Natural killer cell (primary cell): Measurements from ENCODE around the gene DTNB. TPM values are rescaled to one million over a fixed set of nuclear protein-coding genes. Genes with fewer than 3 reads are reported as not detected.
A peak's percentile ranks its signal among the peaks of the same experiment; 100 is the strongest.

ENCODE experiments used
- ATAC-seq, 3 donors: fragments of 150-1000 bp in 2 of 3; fragments of 200-7000 bp in 1 of 3; cut with Tn5 transposase; 1 replicate in 1 of 3; 2 replicates in 2 of 3; pipeline ENCODE4 v1.10.0; 2021; ENCODE audit warnings: mild to moderate bottlenecking in 2 of 3, moderate library complexity in 2 of 3
- DNase-seq, 2 donors: peaks; one replicate each; pipeline versions ENCODE4 v3.0.0 to v3.0.0-alpha.2; 2013 to 2021; ENCODE audit warnings: mixed read lengths in 1 of 2
- H3K27ac ChIP-seq: one replicate; pipeline ENCODE4 v1.5.1; 2013; ENCODE audit warnings: mild to moderate bottlenecking, low read length
- H3K27me3 ChIP-seq: one replicate; pipeline ENCODE4 v1.6.1; 2013; ENCODE audit warnings: low read length; ENCODE audit not compliant: control insufficient read depth, insufficient read depth
- H3K36me3 ChIP-seq: one replicate; pipeline ENCODE4 v1.6.1; 2013; ENCODE audit warnings: low read length; ENCODE audit not compliant: control insufficient read depth, insufficient read depth
- H3K4me1 ChIP-seq: one replicate; pipeline ENCODE4 v1.6.1; 2013; ENCODE audit warnings: low read length; ENCODE audit not compliant: control insufficient read depth, insufficient read depth
- H3K4me3 ChIP-seq: one replicate; pipeline ENCODE4 v1.5.1; 2013; ENCODE audit warnings: low read length
- H3K9me3 ChIP-seq: one replicate; pipeline ENCODE4 v1.6.1; 2013; ENCODE audit warnings: low read length; ENCODE audit not compliant: control insufficient read depth, insufficient read depth
- H3K27ac Mint-ChIP-seq, 2 donors: one replicate each; pipeline ENCODE4 v1.8.0; 2022; ENCODE audit warnings: mild to moderate bottlenecking in 2 of 2, mixed read lengths in 2 of 2, moderate library complexity in 1 of 2
- H3K27me3 Mint-ChIP-seq, 2 donors: one replicate each; pipeline ENCODE4 v1.8.0; 2022; ENCODE audit warnings: low read depth in 2 of 2, mixed read lengths in 2 of 2
- H3K36me3 Mint-ChIP-seq: one replicate; pipeline ENCODE4 v1.8.0; 2022; ENCODE audit warnings: mixed read lengths
- H3K4me1 Mint-ChIP-seq, 2 donors: one replicate each; pipeline ENCODE4 v1.8.0; 2022; ENCODE audit warnings: mixed read lengths in 2 of 2
- H3K4me3 Mint-ChIP-seq: one replicate; pipeline ENCODE4 v1.8.0; 2022; ENCODE audit warnings: mild to moderate bottlenecking, moderate library complexity, mixed read lengths
- H3K9me3 Mint-ChIP-seq, 2 donors: one replicate each; pipeline ENCODE4 v1.8.0; 2022; ENCODE audit warnings: mixed read lengths in 2 of 2
- CTCF ChIP-seq: fragments of 200-600 bp; IDR thresholded peaks from one replicate; pipeline ENCODE4 v1.8.0; 2022; ENCODE audit warnings: antibody characterized with exemption
- WGBS: methylation state at CpG from one replicate; pipeline ENCODE4 v1.1.7; 2013; ENCODE audit warnings: missing lambda C conversion rate; ENCODE audit not compliant: insufficient coverage; 5-methylcytosine and 5-hydroxymethylcytosine counted together
- intact Hi-C: fragments of 100-400 bp; cut with micrococcal nuclease; formaldehyde crosslinking; loops from one replicate; pipeline ENCODE4 v1.14.2; 2022
- total RNA-seq, 4 donors: library from RNA; stranded (reverse); fragments of 120-200 nt in 1 of 4; gene quantifications; one replicate each; pipeline versions ENCODE4 v1.2.3 to v1.2.4, GENCODE V29; 2013 to 2022

The DTNB gene
- total RNA-seq, 3 donors from 2014 or later (not counting 1 experiment from before 2014, with no cell fraction given): 20.8 to 33.7 (median 23.6) TPM

- Histone ChIP-seq H3K27ac (peak overlapping the region; percentile 93), H3K4me3 (peak overlapping the region; percentile 74), H3K9me3 (no peaks in the 10 kb centered on the region), H3K36me3 (no peaks in the 10 kb centered on the region), H3K4me1 (peaks cover 21% of the 10 kb centered on the region), H3K27me3 (no peaks in the 10 kb centered on the region)
- Mint-ChIP-seq H3K4me3 (peak overlapping the region; percentile 94), H3K4me1 (peaks cover 26 to 33% of the 10 kb centered on the region in 2 donors), H3K9me3 (no peaks in the 10 kb centered on the region), H3K27ac (peak overlapping the region; percentile 94 to 96), H3K36me3 (no peaks in the 10 kb centered on the region), H3K27me3 (no peaks in the 10 kb centered on the region)
- no peak for DNase-seq
- WGBS: 58% methylated on average over 34 of the region's 34 CpGs
- no peak for TF ChIP-seq CTCF
- ATAC-seq: no peak
- intact Hi-C loops: loop anchor here (1.0 to 10.0 kb wide), 5 partner anchors 16 to 313 kb away; partner anchors contain the start of gene DTNB
Measured at GRCh38 chr2:25361261-25362048, 311.9 kb downstream of the DTNB start.

- Histone ChIP-seq H3K27me3 (no peaks in the 10 kb centered on the region), H3K27ac (no peak overlapping the region), H3K9me3 (no peaks in the 10 kb centered on the region), H3K4me3 (no peak overlapping the region), H3K36me3 (no peaks in the 10 kb centered on the region), H3K4me1 (peaks cover 21% of the 10 kb centered on the region)
- Mint-ChIP-seq H3K27ac (no peak overlapping the region), H3K4me1 (peaks cover 19 to 20% of the 10 kb centered on the region in 2 donors), H3K9me3 (no peaks in the 10 kb centered on the region), H3K27me3 (peaks cover 0 to 5% of the 10 kb centered on the region in 2 donors), H3K4me3 (no peak overlapping the region), H3K36me3 (no peaks in the 10 kb centered on the region)
- ATAC-seq: no peak
- no peak for TF ChIP-seq CTCF
- no peak for DNase-seq
- intact Hi-C loops: no loop called here
- 87% methylated on average over 8 of the region's 8 CpGs for WGBS
Measured at GRCh38 chr2:25358836-25359235, 314.5 kb downstream of the DTNB start.

GRCh38 chr2:25358249-25358815 lies 315.0 kb downstream of the DTNB start:
- H3K4me3 Mint-ChIP-seq: no peak overlapping the region
- intact Hi-C loops: no loop called here

More at GRCh38 chr2:25358249-25358815, 315.0 kb downstream of the DTNB start:
- Mint-ChIP-seq H3K4me1 (peaks cover 16 to 17% of the 10 kb centered on the region in 2 donors), H3K27me3 (peaks cover 0 to 5% of the 10 kb centered on the region in 2 donors), H3K36me3 (no peaks in the 10 kb centered on the region), H3K9me3 (no peaks in the 10 kb centered on the region), H3K27ac (no peak overlapping the region)
- Histone ChIP-seq H3K36me3 (no peaks in the 10 kb centered on the region), H3K27ac (no peak overlapping the region), H3K4me1 (peaks cover 16% of the 10 kb centered on the region), H3K27me3 (no peaks in the 10 kb centered on the region), H3K4me3 (no peak overlapping the region), H3K9me3 (no peaks in the 10 kb centered on the region)
- WGBS: 96% methylated on average over 6 of the region's 6 CpGs
- no peak for DNase-seq
- ATAC-seq: no peak
- no peak for TF ChIP-seq CTCF
